Activated CD8-positive, alpha-beta memory T cell treated with anti-CD3 and anti-CD28 coated beads for 48 hours (primary cell): ENCODE measurements around the gene SPZ1.
"Not testable (repeated sequence)": the region's sequence is repeated elsewhere in the genome, so short reads cannot be mapped to it uniquely, and the experiment has no call there.

ENCODE experiments used
- DNase-seq, 3 experiments: peaks; one replicate each; pipeline ENCODE4 v3.0.0-alpha.2; 2020; ENCODE audit warnings: low read depth in 2 of 3, low spot score in 2 of 3

SPZ1 gene

DNA sequence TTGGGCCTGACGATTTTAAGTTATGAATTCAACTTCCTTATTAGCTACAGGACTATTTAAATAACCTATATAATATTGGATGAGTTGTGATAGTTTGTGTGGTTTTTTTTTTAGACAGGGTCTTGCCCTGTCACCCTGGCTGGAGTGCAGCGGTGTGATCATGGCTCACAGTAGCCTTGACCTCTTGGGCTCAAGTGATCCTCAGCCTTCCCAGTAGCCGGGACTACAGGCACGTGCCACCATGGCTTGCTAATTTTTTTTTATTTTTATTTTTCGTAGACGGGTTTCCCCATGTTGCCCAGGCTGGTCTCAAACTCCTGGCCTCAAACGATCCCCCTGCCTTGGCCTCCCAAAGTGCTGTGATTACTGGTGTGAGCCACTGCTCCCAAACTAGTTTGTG is 17.6 kb downstream of the SPZ1 start:
- DNase-seq = no peak

DNA sequence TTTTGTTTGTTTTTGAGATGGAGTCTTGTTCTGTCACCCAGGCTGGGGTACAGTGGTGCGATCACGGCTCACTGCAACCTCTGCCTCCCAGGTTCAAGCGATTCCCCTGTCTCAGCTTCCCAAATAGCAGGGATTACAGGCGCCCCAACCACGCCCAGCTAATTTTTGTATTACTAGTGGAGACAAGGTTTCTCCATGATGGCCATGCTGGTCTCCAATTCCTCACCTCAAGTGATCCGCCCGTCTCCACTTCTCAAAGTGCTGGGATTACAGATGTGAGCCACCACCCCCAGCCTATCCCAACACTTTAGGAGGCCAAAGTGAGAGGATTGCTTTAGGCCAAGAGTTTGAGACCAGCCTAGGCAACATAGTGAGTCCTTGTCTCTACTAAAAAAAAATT is 19.3 kb downstream of the SPZ1 start:
- DNase-seq = no peak

DNA sequence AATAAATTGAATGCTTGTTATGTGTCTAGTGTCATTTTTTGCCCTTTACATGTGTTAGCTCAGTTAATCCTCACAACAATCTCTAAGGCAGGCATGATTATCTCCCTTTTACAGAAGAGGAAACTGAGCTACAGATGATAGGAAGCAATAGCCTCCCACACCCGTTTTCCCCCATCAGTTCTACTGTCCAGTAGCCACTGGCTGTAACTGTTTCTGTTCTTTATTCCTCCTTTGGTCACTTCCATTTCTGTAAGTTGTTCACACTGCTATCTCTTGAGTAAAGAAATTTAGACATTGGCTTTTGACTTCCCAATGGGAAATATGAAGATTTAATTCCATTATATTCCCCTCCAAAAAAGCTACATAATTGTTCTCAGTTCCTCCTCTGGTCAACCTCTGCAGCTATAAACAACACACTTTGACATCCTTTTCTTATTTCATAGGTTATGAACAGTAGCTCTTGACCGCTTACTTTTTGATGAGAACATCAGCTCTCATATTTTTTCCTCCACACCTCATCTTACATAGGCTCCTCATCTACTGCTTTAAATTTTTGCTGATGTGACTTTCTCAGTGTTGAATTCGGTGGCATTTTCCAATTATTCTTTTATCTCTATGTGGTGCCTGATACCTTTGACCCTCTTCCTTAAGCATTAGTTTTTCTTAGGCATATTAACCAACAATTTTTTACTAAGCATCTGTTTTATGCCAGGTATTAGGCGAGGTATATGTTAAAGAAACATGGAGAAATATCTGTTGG is 21.4 kb downstream of the SPZ1 start:
- no peak for DNase-seq

DNA sequence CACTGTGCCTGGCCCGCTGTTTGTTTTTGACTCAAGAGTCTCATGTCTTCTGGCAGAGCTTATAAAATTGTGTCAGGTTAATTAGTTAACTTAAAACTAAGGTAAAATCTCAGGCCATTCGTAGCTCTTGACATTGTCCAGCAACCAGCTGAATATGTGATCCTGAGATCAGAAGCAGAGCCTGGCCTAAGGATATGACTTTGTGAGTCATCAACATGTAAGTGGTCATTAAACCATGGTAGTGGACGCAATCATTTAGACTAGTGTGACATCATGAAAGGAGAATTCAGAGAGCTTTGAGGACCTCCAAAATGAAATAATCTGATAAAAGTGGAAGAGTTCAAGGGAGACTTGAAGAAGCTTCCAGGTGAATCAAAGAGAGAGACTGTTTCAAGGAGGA is 23.3 kb downstream of the SPZ1 start:
- no peak for DNase-seq

DNA sequence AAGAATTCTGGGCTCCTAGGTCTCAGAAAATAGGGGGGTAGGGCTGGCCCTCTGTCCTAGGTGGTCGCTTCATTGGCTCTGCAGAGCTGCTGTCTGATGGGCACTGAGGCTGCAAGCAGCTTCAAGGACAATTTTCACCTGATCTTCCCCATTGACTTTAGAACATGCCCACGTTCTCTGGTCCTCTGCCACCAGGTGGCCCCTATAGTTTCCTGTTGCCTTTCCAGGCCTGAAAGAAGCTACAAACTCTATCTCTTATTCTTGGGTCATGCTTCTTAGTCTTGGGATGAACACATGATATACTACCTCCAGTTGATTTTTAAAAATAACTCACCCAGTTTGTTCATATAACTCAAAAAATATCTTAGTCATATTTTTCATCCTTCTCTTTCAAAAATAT is 26.3 kb downstream of the SPZ1 start:
- no peak for DNase-seq

DNA sequence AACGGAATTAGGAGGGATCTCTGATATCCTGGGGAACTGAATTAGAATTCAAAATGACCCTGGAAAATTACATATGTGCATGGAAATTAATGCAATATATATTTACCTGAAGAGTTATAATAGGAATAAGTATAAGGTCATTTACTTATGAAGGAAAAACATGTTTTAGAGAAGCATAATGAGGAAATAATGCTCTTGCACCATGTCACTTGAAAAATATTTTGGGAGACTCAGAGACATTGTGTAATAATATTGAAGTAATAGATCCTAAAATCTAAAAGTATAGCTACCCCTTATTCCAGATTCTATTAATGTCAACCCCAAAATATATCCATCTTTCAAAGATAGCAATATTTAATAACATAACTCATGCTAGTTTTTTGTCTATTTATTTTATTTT is 28.4 kb downstream of the SPZ1 start:
- DNase-seq = no peak

- DNase-seq = not testable (repeated sequence)
These were observed 31.2 kb downstream of the SPZ1 start for GRCh38 chr5:80351019-80351418.

GRCh38 chr5:80355686-80356085 is 35.9 kb downstream of the SPZ1 start:
- no peak for DNase-seq

DNA sequence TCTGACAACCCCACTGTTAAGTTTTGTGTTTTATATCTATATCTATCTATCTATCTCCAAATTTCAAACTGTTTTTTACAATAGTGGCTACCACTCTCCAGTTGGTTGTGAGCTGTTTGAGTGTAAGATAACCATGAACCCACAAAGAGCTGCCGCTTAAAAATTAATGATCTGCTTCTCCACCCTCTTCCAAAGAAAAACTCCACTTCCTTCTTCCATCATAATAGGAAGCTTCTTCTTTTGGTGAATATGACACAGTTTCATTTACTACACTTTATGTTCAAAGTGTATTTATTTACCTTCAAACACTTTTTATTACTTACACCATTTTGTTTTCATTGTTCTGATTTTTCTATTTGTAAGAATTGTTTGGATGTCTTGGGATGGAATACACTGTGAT is 37.9 kb downstream of the SPZ1 start:
- DNase-seq = no peak

GRCh38 chr5:80360914-80361444 is 41.2 kb downstream of the SPZ1 start:
- no peak for DNase-seq

DNA sequence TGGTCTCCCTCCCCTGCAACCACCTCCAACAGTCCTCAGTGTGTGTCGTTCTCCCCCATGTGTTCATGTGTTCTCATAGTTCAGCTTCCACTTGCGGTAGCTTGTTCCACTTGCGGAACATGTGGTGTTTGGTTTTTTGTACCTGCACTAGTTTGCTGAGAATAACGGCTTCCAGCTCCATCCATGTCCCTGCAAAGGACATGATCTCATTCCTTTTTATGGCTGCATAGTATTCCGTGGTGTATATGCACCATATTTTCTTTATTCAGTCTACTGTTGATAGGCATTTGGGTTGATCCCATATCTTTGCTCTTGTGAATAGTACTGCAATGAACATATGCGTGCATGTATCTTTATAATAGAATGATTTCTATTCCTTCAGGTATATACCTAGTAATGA is 45.1 kb downstream of the SPZ1 start:
- DNase-seq = no peak

- no peak for DNase-seq
These were observed 49.1 kb downstream of the SPZ1 start for GRCh38 chr5:80368661-80369480.

DNA sequence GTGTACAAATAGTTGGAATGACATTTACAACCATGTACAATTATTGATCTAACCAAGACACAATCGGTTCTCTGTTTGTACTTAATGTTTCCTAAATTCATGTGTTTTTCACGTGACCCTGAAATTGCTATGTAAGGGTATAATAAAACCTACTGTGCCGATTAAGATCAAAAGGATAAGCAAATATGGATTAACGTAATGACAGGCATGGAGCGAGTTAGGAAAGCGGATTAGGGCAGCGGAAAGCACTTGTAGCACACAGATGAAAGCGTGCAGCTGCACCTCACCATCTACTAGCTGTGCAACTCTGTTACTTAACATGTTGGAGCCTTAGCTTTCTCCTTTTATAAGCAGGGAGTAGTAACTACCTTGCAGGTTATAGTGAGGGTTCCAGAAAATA is 49.7 kb downstream of the SPZ1 start:
- no peak for DNase-seq

DNA sequence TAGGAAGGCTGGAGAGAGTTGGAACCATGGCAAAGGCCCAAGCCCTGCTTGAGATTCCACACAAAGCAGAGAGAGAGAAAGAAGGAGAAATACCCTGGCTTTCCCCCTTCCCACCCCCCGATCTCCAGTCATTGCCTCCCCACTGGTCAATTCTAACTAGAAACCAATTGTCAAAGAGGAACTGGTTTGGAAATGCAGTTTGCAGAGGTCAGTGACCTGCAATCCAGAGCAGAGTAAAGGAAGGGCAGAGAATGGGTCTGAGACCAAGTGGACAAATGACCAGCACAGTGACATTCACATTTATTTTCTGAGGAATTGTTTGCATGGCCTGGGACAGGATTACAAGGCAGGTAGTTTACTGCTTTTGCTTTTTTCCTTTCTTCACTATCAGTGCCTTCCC is 50.6 kb downstream of the SPZ1 start:
- no peak for DNase-seq
